Mesenchymal stem cell (in vitro differentiated cells and primary cell): Measurements from ENCODE around the gene CCDC14.
"Not testable (repeated sequence)": the region's sequence is repeated elsewhere in the genome, so short reads cannot be mapped to it uniquely, and the experiment has no call there.

ENCODE experiments used
- DNase-seq: peaks from one replicate; pipeline ENCODE4 v3.0.0-alpha.2; 2013
- H2AFZ ChIP-seq: one replicate; pipeline ENCODE4 v1.6.1; 2013; ENCODE audit warnings: low read depth, mild to moderate bottlenecking, control low read depth, inconsistent platforms, low read length, moderate library complexity
- H2AK5ac ChIP-seq: 2 replicates; pipeline ENCODE4 v1.6.1; 2013; ENCODE audit warnings: low read length, moderate library complexity, mild to moderate bottlenecking, inconsistent platforms; ENCODE audit not compliant: severe bottlenecking
- H2BK120ac ChIP-seq: one replicate; pipeline ENCODE4 v1.6.1; 2013; ENCODE audit warnings: low read depth, mild to moderate bottlenecking, inconsistent platforms, low read length, moderate library complexity
- H2BK12ac ChIP-seq, 2 experiments: one replicate each; pipeline ENCODE4 v1.6.1; 2013; ENCODE audit warnings: inconsistent platforms in 2 of 2, low read length in 2 of 2, mild to moderate bottlenecking in 2 of 2, moderate library complexity in 2 of 2, control low read depth in 1 of 2
- H2BK15ac ChIP-seq: one replicate; pipeline ENCODE4 v1.6.1; 2013; ENCODE audit warnings: mild to moderate bottlenecking, low read depth, inconsistent platforms; ENCODE audit not compliant: poor library complexity, severe bottlenecking
- H2BK5ac ChIP-seq: 2 replicates; pipeline ENCODE4 v1.6.1; 2013; ENCODE audit warnings: low read depth, mild to moderate bottlenecking, low read length, control low read depth, inconsistent platforms; ENCODE audit not compliant: poor library complexity, severe bottlenecking
- H3K14ac ChIP-seq, 2 experiments: one replicate each; pipeline ENCODE4 v1.6.1; 2013; ENCODE audit warnings: inconsistent platforms in 2 of 2, low read length in 2 of 2, control low read depth in 1 of 2, mild to moderate bottlenecking in 1 of 2, moderate library complexity in 1 of 2
- H3K18ac ChIP-seq, 2 experiments: one replicate each; pipeline ENCODE4 v1.6.1; 2013; ENCODE audit warnings: inconsistent platforms in 2 of 2, low read length in 2 of 2, control low read depth in 1 of 2, low read depth in 1 of 2, mild to moderate bottlenecking in 1 of 2
- H3K23ac ChIP-seq, 2 experiments: one replicate each; pipeline ENCODE4 v1.6.1; 2013; ENCODE audit warnings: inconsistent platforms in 2 of 2, low read length in 2 of 2, mild to moderate bottlenecking in 2 of 2, moderate library complexity in 2 of 2, control low read depth in 1 of 2
- H3K27ac ChIP-seq: 2 replicates; pipeline ENCODE4 v1.5.1; 2013; ENCODE audit warnings: mild to moderate bottlenecking, moderate library complexity, low read length, control low read depth, inconsistent platforms; ENCODE audit not compliant: poor library complexity, severe bottlenecking
- H3K27me3 ChIP-seq, 2 experiments: 2 replicates each; pipeline versions ENCODE4 v1.6.1 to v1.7.0; 2013; ENCODE audit warnings: low read length in 2 of 2, mild to moderate bottlenecking in 2 of 2, moderate library complexity in 2 of 2, control low read depth in 1 of 2, inconsistent platforms in 1 of 2; ENCODE audit not compliant: control insufficient read depth in 1 of 2, insufficient read depth in 1 of 2
- H3K36me3 ChIP-seq, 2 experiments: 2 replicates each; pipeline versions ENCODE4 v1.6.1 to v1.7.0; 2013; ENCODE audit warnings: low read length in 2 of 2, control low read depth in 1 of 2, inconsistent platforms in 1 of 2, low read depth in 1 of 2, mild to moderate bottlenecking in 1 of 2; ENCODE audit not compliant: insufficient read depth in 2 of 2, control insufficient read depth in 1 of 2
- H3K4ac ChIP-seq, 2 experiments: one replicate each; pipeline ENCODE4 v1.6.1; 2013; ENCODE audit warnings: inconsistent platforms in 2 of 2, low read length in 2 of 2, mild to moderate bottlenecking in 2 of 2, moderate library complexity in 2 of 2, control low read depth in 1 of 2, low read depth in 1 of 2
- H3K4me1 ChIP-seq: 2 replicates; pipeline ENCODE4 v1.6.1; 2013; ENCODE audit warnings: low read depth, low read length, control low read depth; ENCODE audit not compliant: control insufficient read depth, insufficient read depth
- H3K4me2 ChIP-seq: 2 replicates; pipeline ENCODE4 v1.6.1; 2013; ENCODE audit warnings: low read length, mild to moderate bottlenecking, inconsistent platforms; ENCODE audit not compliant: poor library complexity, severe bottlenecking
- H3K4me3 ChIP-seq, 2 experiments: 2 replicates each; pipeline versions ENCODE4 v1.5.1 to v1.7.0; 2013; ENCODE audit warnings: low read length in 2 of 2, mild to moderate bottlenecking in 2 of 2, control low read depth in 1 of 2, low read depth in 1 of 2; ENCODE audit not compliant: insufficient read depth in 1 of 2
- H3K79me1 ChIP-seq: replicated peaks from 2 replicates; pipeline ENCODE4 v1.6.1; 2013; ENCODE audit warnings: mild to moderate bottlenecking, control low read depth, low read length, inconsistent platforms; ENCODE audit not compliant: poor library complexity, severe bottlenecking
- H3K9ac ChIP-seq: 2 replicates; pipeline ENCODE4 v1.7.0; 2013; ENCODE audit warnings: mild to moderate bottlenecking, low read length, moderate library complexity
- H3K9me3 ChIP-seq: 2 replicates; pipeline ENCODE4 v1.7.0; 2013; ENCODE audit warnings: mild to moderate bottlenecking, low read length; ENCODE audit not compliant: control insufficient read depth
- H4K8ac ChIP-seq: one replicate; pipeline ENCODE4 v1.6.1; 2013; ENCODE audit warnings: inconsistent platforms, mild to moderate bottlenecking, low read length, moderate library complexity
- H4K91ac ChIP-seq: one replicate; pipeline ENCODE4 v1.6.1; 2013; ENCODE audit warnings: mild to moderate bottlenecking, low read length, inconsistent platforms
- WGBS: methylation state at CpG from one replicate; pipeline ENCODE4 v1.1.7; 2013; ENCODE audit warnings: mixed read lengths; 5-methylcytosine and 5-hydroxymethylcytosine counted together

Gene CCDC14

DNA sequence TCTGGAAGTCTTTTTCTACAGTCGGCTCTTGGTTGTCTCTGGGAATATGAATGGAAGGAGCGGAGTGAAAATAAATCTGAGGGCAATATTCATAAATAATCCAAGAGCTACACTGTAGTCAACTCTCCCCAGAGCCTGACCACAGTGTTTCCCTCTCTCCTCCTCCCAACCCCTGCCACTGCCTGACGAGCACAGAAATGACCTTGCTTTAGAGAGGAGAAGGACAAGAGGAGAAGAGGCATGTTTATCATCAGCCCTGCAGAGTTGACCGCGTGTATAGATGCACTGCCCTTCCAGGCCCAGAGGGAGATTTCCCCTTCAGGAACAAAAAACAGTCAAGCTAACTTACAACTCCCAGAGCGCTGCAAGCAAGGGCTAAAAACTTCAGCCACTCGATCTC, 14.0 kb upstream of the CCDC14 start:
- H3K18ac ChIP-seq, H4K8ac ChIP-seq, H2BK120ac ChIP-seq, H3K4me1 ChIP-seq, H3K36me3 ChIP-seq, H3K4me3 ChIP-seq, H3K4me2 ChIP-seq, H3K79me1 ChIP-seq, H3K9me3 ChIP-seq, H3K4ac ChIP-seq, H3K27me3 ChIP-seq, H3K14ac ChIP-seq, H2BK15ac ChIP-seq, H2AFZ ChIP-seq, H3K9ac ChIP-seq, H2AK5ac ChIP-seq, DNase-seq, H3K23ac ChIP-seq, H4K91ac ChIP-seq, H2BK5ac ChIP-seq, H3K27ac ChIP-seq, H2BK12ac ChIP-seq: not testable (repeated sequence)
- WGBS = no CpG with 5 or more reads among the region's 7 CpGs

DNA sequence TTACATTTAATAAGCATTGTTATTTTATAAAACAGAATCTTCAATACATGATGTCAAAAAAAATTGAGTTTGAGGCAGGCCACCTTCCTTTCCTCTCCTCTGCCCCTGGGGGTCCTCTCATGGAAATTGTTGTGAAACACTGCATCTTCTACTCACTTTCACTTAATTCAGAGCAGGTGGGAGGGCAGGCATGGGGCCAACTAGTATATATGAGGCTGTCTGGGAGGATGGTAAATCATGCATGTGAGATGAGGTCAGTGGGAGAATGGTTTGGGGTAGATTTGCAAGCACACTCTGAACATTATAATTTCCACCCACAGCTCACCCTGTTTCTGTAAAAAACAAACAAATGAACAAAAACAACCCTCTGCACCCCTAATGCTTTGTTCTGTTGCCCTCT, 10.4 kb upstream of the CCDC14 start:
- no peak overlapping the region for H3K18ac ChIP-seq
- H2BK15ac ChIP-seq = no peak overlapping the region
- no peak for DNase-seq
- no peak overlapping the region for H3K4ac ChIP-seq
- H4K91ac ChIP-seq = no peak overlapping the region
- H4K8ac ChIP-seq = no peak overlapping the region
- H3K14ac ChIP-seq = no peak overlapping the region
- no peak overlapping the region for H3K27ac ChIP-seq
- H3K9me3 ChIP-seq = no peaks in the 10 kb centered on the region
- H2BK12ac ChIP-seq = no peak overlapping the region
- no peak overlapping the region for H3K4me2 ChIP-seq
- no peak overlapping the region for H2AFZ ChIP-seq
- H3K36me3 ChIP-seq = no peaks in the 10 kb centered on the region
- no peak overlapping the region for H3K9ac ChIP-seq
- H3K4me3 ChIP-seq = no peak overlapping the region
- no peak overlapping the region for H2BK120ac ChIP-seq
- H3K4me1 ChIP-seq = no peaks in the 10 kb centered on the region
- no peak overlapping the region for H2AK5ac ChIP-seq
- H3K27me3 ChIP-seq = peaks cover 0 to 18% of the 10 kb centered on the region in 2 experiments
- no peak overlapping the region for H2BK5ac ChIP-seq
- H3K79me1 ChIP-seq = no peaks in the 10 kb centered on the region
- H3K23ac ChIP-seq = no peak overlapping the region

DNA sequence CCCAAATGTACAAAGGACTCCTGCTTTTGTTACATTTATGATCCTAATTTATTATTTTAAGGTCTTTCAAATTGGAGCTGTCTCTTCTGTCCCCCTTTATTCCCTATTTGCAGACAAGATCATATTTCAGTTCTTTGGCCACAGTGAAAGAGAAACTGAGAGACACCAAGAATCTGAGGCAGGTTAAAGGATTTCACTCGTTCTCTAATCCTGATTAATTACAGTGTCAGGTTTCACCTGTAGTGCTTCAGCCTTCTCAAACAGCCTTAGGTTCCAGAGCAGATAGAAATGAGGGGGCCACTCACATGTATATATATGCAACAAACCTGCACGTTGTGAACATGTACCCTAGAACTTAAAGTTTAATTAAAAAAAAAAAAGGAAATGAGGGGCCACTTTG, 6.2 kb upstream of the CCDC14 start:
- H3K4me2 ChIP-seq, H3K9me3 ChIP-seq, H2BK12ac ChIP-seq, H3K36me3 ChIP-seq, DNase-seq, H3K4me1 ChIP-seq, H4K8ac ChIP-seq, H2AFZ ChIP-seq, H2BK15ac ChIP-seq, H3K27ac ChIP-seq, H3K14ac ChIP-seq, H2BK120ac ChIP-seq, H3K4ac ChIP-seq, H3K18ac ChIP-seq, H3K79me1 ChIP-seq, H3K23ac ChIP-seq, H3K4me3 ChIP-seq, H2BK5ac ChIP-seq, H3K9ac ChIP-seq, H4K91ac ChIP-seq, H2AK5ac ChIP-seq: not testable (repeated sequence)
- H3K27me3 ChIP-seq = peaks cover 0 to 18% of the 10 kb centered on the region in 2 experiments
- 27% methylated on average over 1 of the region's 2 CpGs for WGBS

DNA sequence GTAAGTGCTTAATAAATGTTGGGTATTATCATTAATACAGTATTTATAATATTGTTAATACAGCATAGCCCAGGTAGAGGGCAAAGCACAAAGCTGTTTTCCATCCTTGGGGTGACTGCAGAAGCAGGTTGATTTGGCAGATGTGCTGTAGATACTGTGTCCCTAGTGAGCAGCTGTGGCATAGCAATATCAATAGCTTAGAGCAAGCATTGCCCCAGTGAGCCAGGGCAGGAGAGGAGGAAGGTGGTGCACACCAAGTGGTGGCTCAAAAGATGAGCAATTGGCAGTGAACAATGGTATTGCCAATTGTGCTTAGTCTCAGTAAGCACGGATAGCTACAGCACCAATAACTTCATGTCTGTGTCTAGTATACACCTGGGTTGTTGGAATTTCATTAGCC, 5.8 kb upstream of the CCDC14 start:
- not testable (repeated sequence) for H3K79me1 ChIP-seq, H2AK5ac ChIP-seq

More for the DNA sequence above, 5.8 kb upstream of the CCDC14 start:
- H3K27ac ChIP-seq, H2BK120ac ChIP-seq, H3K4ac ChIP-seq, H3K9me3 ChIP-seq, H3K4me3 ChIP-seq, H3K4me2 ChIP-seq, H3K4me1 ChIP-seq, DNase-seq, H3K23ac ChIP-seq, H4K8ac ChIP-seq, H2BK12ac ChIP-seq, H3K36me3 ChIP-seq, H3K18ac ChIP-seq, H2BK5ac ChIP-seq, H4K91ac ChIP-seq, H3K14ac ChIP-seq, H3K9ac ChIP-seq, H2BK15ac ChIP-seq, H2AFZ ChIP-seq: not testable (repeated sequence)
- no CpG with 5 or more reads among the region's 1 CpG for WGBS
- H3K27me3 ChIP-seq = peaks cover 0 to 13% of the 10 kb centered on the region in 2 experiments
